SW 1271 (cell line): Measurements from ENCODE around the gene PLLP.

ENCODE experiments used
- DNase-seq, 2 experiments: peaks; one replicate each; lab custom pipeline; 2025; lab: John Stamatoyannopoulos, UW

The PLLP gene

GRCh38 chr16:57225978-57226377 lies 58.5 kb downstream of the PLLP start:
- DNase-seq: no peak

- DNase-seq: no peak
These were observed 59.7 kb downstream of the PLLP start for GRCh38 chr16:57224651-57225335.

- DNase-seq: no peak
These were observed 61.4 kb downstream of the PLLP start for GRCh38 chr16:57223057-57223456.

GRCh38 chr16:57216968-57217367 lies 67.5 kb downstream of the PLLP start:
- DNase-seq: no peak

GRCh38 chr16:57213462-57213861 lies 71.0 kb downstream of the PLLP start:
- no peak for DNase-seq

GRCh38 chr16:57209780-57210179 lies 74.7 kb downstream of the PLLP start:
- no peak for DNase-seq

GRCh38 chr16:57208926-57209325 lies 75.5 kb downstream of the PLLP start:
- no peak for DNase-seq
